ENCODE results near the gene NIPA2.

The NIPA2 gene

DNA sequence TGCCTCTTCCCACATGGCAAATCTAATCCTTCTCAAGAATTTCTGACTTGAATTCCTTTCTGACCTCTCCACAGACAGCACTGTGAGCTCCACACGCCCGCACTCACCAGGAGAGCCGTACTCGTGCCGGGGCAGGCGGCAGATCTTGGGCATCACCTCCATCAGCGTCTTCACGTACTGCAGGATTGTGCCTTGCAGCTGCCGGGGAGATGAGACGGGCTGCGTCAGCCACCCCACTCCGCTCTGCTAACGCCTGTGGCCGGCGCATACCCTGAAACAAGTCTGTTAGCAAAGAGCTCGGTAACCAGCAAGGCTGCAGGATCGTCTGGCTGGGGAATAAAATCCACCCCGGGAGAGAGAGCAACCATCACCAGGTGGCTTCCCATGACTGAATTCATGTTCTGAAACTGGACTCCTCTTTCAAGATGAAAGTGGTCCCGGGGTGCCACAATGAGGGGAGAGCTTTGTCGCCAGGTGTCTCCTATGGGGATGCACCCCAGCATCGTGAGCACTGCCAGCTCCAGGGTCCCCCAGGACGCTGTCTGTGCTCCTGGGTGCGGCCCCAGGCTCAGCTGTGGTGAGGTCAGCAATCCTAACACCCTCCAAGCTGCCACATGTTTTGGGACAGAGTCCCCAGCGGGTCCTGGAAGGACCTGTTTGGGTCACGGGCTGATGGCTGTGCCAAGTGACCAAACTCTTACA is 43.4 kb downstream of the NIPA2 start:
- H3K9ac ChIP-seq (ENCODE audit: low read length): no peak overlapping the region
- H3K4me1 ChIP-seq (ENCODE audit: control insufficient read depth, insufficient read depth, low read length): peaks cover 12% of the 10 kb centered on the region
- no peak overlapping the region for H3K4me3 ChIP-seq (ENCODE audit: low read length)
- no peaks in the 10 kb centered on the region for H3K27me3 ChIP-seq (ENCODE audit: control insufficient read depth, insufficient read depth, low read length)
- H3K9me3 ChIP-seq (ENCODE audit: control insufficient read depth, low read length): no peaks in the 10 kb centered on the region
- peaks cover 11% of the 10 kb centered on the region for H3K36me3 ChIP-seq (ENCODE audit: control insufficient read depth, insufficient read depth, low read length)

GRCh38 chr15:22883196-22883595 is 44.7 kb downstream of the NIPA2 start:
- no peak overlapping the region for H3K9ac ChIP-seq (ENCODE audit: low read length)
- peaks cover 11% of the 10 kb centered on the region for H3K36me3 ChIP-seq (ENCODE audit: control insufficient read depth, insufficient read depth, low read length)
- no peaks in the 10 kb centered on the region for H3K9me3 ChIP-seq (ENCODE audit: control insufficient read depth, low read length)
- no peaks in the 10 kb centered on the region for H3K27me3 ChIP-seq (ENCODE audit: control insufficient read depth, insufficient read depth, low read length)
- no peak overlapping the region for H3K4me3 ChIP-seq (ENCODE audit: low read length)
- H3K4me1 ChIP-seq (ENCODE audit: control insufficient read depth, insufficient read depth, low read length): peaks cover 12% of the 10 kb centered on the region

DNA sequence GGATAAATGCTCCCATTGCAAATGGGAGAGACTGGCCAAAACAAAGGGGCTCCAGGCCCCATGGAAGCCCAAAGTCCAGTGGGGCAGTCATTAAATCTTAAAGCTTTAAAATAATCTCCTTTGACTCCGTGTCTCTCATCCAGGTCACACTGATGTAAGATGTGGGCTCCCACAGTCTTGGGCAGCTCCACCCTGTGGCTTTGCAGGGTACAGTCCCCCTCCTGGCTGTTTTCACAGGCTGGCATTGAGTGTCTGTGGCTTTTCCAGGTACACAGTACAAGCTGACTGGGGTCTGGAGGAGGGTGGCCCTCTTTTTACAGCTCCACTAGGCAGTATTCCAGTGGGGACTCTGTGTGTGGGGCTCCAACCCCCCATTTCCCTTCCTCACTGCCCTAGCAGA is 45.9 kb downstream of the NIPA2 start:
- peaks cover 12% of the 10 kb centered on the region for H3K4me1 ChIP-seq (ENCODE audit: control insufficient read depth, insufficient read depth, low read length)
- no peaks in the 10 kb centered on the region for H3K9me3 ChIP-seq (ENCODE audit: control insufficient read depth, low read length)
- H3K9ac ChIP-seq (ENCODE audit: low read length): no peak overlapping the region
- peaks cover 11% of the 10 kb centered on the region for H3K36me3 ChIP-seq (ENCODE audit: control insufficient read depth, insufficient read depth, low read length)
- no peaks in the 10 kb centered on the region for H3K27me3 ChIP-seq (ENCODE audit: control insufficient read depth, insufficient read depth, low read length)
- H3K4me3 ChIP-seq (ENCODE audit: low read length): no peak overlapping the region

DNA sequence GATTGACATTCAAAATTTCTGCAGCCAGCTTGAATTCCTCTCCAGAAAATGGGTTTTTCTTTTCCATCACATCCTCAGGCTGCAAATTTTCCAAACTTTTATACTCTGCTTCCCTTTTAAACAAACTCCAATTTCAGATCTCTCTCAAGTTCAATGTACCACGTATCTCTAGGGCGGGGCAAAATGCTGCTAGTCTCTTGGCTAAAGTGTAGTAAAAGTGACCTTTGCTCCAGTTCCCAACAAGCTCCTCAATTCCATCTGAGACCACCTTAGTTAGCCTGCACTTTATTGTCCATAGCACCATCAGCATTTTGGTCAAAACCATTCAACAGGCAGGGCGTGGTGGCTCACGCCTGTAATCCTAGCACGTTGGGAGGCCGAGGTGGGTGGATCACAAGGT is 46.7 kb downstream of the NIPA2 start:
- Histone ChIP-seq H3K36me3 (ENCODE audit: control insufficient read depth, insufficient read depth, low read length) (peaks cover 11% of the 10 kb centered on the region), H3K9ac (ENCODE audit: low read length) (no peak overlapping the region), H3K4me1 (ENCODE audit: control insufficient read depth, insufficient read depth, low read length) (peaks cover 12% of the 10 kb centered on the region), H3K4me3 (ENCODE audit: low read length) (no peak overlapping the region), H3K27me3 (ENCODE audit: control insufficient read depth, insufficient read depth, low read length) (no peaks in the 10 kb centered on the region), H3K9me3 (ENCODE audit: control insufficient read depth, low read length) (no peaks in the 10 kb centered on the region)

- no peak overlapping the region for H3K9ac ChIP-seq (ENCODE audit: low read length)
- H3K27me3 ChIP-seq (ENCODE audit: control insufficient read depth, insufficient read depth, low read length): no peaks in the 10 kb centered on the region
- H3K9me3 ChIP-seq (ENCODE audit: control insufficient read depth, low read length): no peaks in the 10 kb centered on the region
- peaks cover 6% of the 10 kb centered on the region for H3K36me3 ChIP-seq (ENCODE audit: control insufficient read depth, insufficient read depth, low read length)
- H3K4me3 ChIP-seq (ENCODE audit: low read length): no peak overlapping the region
- H3K4me1 ChIP-seq (ENCODE audit: control insufficient read depth, insufficient read depth, low read length): peaks cover 12% of the 10 kb centered on the region
Measured at GRCh38 chr15:22887157-22887951, 48.9 kb downstream of the NIPA2 start.

DNA sequence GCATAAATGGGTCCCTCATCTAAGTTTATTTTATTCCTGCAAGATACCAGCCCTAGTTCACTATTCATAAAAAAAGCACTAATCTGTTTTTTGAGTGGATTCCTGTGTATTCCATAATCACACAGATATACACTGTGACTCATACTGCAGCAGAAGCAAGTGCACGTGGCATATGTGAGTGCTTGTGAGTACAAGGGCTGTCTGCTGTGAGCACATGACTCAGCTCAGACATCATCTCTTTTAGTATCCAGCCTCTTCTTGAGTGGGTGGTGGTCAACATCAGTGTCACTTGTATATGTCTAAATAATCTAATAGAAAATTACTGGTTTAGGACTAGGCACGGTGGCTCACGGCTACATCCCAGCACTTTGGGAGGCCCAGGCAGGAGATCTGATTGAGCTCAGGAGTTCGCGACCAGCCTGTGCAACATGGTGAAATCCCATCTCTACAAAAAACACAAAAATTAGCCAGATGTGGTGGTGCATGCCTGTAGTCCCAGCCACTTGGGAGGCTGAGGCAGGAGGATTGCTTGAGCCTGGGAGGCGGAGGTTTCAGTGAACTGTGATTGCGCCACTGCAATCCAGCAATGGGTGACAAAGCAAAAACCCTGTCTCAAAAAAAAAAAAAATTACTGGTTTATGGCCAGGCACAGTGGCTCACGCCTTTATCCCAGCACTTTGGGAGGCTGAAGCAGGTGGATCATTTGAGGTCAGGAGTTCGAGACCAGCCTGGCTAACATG is 49.8 kb downstream of the NIPA2 start:
- H3K9ac ChIP-seq (ENCODE audit: low read length): no peak overlapping the region
- no peaks in the 10 kb centered on the region for H3K9me3 ChIP-seq (ENCODE audit: control insufficient read depth, low read length)
- no peaks in the 10 kb centered on the region for H3K27me3 ChIP-seq (ENCODE audit: control insufficient read depth, insufficient read depth, low read length)
- no peak overlapping the region for H3K4me3 ChIP-seq (ENCODE audit: low read length)
- H3K36me3 ChIP-seq (ENCODE audit: control insufficient read depth, insufficient read depth, low read length): no peaks in the 10 kb centered on the region
- peaks cover 12% of the 10 kb centered on the region for H3K4me1 ChIP-seq (ENCODE audit: control insufficient read depth, insufficient read depth, low read length)

- H3K36me3 ChIP-seq (ENCODE audit: control insufficient read depth, insufficient read depth, low read length): no peaks in the 10 kb centered on the region
- no peak overlapping the region for H3K9ac ChIP-seq (ENCODE audit: low read length)
- H3K9me3 ChIP-seq (ENCODE audit: control insufficient read depth, low read length): no peaks in the 10 kb centered on the region
- no peaks in the 10 kb centered on the region for H3K27me3 ChIP-seq (ENCODE audit: control insufficient read depth, insufficient read depth, low read length)
- H3K4me3 ChIP-seq (ENCODE audit: low read length): no peak overlapping the region
- peaks cover 9% of the 10 kb centered on the region for H3K4me1 ChIP-seq (ENCODE audit: control insufficient read depth, insufficient read depth, low read length)
Measured at GRCh38 chr15:22889146-22889818, 50.8 kb downstream of the NIPA2 start.

GRCh38 chr15:22890296-22890695 is 51.8 kb downstream of the NIPA2 start:
- Histone ChIP-seq H3K9ac (ENCODE audit: low read length) (no peak overlapping the region), H3K9me3 (ENCODE audit: control insufficient read depth, low read length) (no peaks in the 10 kb centered on the region), H3K4me1 (ENCODE audit: control insufficient read depth, insufficient read depth, low read length) (peaks cover 2% of the 10 kb centered on the region), H3K4me3 (ENCODE audit: low read length) (no peak overlapping the region), H3K27me3 (ENCODE audit: control insufficient read depth, insufficient read depth, low read length) (no peaks in the 10 kb centered on the region), H3K36me3 (ENCODE audit: control insufficient read depth, insufficient read depth, low read length) (no peaks in the 10 kb centered on the region)

DNA sequence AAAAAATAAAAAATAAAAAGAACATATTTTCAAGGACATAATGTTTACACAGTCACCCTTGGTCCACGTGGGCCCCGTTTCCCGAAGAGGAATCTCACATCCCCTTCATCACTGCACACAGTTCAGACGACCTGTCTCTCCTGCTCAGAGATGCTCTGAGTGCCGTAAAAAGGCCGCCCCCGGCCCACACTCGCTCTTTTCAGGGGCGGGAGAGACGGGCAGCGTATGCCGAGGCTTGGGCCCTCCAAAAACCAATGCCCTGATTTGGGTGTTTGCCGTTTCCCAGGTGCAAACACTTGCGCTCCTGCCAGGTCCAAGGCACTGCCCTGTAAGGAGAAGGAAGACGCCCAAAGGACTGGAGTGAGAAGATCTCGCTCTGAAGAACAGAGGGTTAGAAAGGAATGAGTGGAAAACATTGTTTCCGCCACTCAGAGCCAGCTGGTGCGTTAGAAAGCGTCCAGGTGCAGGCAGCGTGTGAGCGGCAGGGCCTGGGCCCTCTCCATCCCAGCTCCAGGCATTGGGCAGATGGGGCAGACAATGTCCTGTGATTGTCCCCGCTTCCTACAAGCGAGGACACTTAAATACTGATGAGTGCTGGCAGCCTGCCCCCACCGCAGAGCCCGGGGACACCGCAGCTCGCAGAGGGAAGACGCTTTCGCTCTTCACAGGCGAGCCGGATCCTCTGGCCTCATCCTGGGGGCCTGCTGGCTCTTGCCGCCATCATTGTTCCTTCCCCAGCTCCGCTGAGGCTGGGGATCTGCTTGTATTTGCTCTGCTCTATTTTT is 53.2 kb downstream of the NIPA2 start:
- H3K9ac ChIP-seq (ENCODE audit: low read length): no peak overlapping the region
- no peaks in the 10 kb centered on the region for H3K9me3 ChIP-seq (ENCODE audit: control insufficient read depth, low read length)
- H3K36me3 ChIP-seq (ENCODE audit: control insufficient read depth, insufficient read depth, low read length): no peaks in the 10 kb centered on the region
- H3K4me1 ChIP-seq (ENCODE audit: control insufficient read depth, insufficient read depth, low read length): peaks cover 10% of the 10 kb centered on the region
- no peaks in the 10 kb centered on the region for H3K27me3 ChIP-seq (ENCODE audit: control insufficient read depth, insufficient read depth, low read length)
- no peak overlapping the region for H3K4me3 ChIP-seq (ENCODE audit: low read length)

- no peaks in the 10 kb centered on the region for H3K36me3 ChIP-seq (ENCODE audit: control insufficient read depth, insufficient read depth, low read length)
- H3K9ac ChIP-seq (ENCODE audit: low read length): no peak overlapping the region
- no peaks in the 10 kb centered on the region for H3K9me3 ChIP-seq (ENCODE audit: control insufficient read depth, low read length)
- H3K4me1 ChIP-seq (ENCODE audit: control insufficient read depth, insufficient read depth, low read length): peaks cover 10% of the 10 kb centered on the region
- H3K4me3 ChIP-seq (ENCODE audit: low read length): no peak overlapping the region
- no peaks in the 10 kb centered on the region for H3K27me3 ChIP-seq (ENCODE audit: control insufficient read depth, insufficient read depth, low read length)
Measured at GRCh38 chr15:22892333-22892732, 53.9 kb downstream of the NIPA2 start.

- no peak overlapping the region for H3K4me3 ChIP-seq (ENCODE audit: low read length)
- no peaks in the 10 kb centered on the region for H3K9me3 ChIP-seq (ENCODE audit: control insufficient read depth, low read length)
- peaks cover 10% of the 10 kb centered on the region for H3K4me1 ChIP-seq (ENCODE audit: control insufficient read depth, insufficient read depth, low read length)
- no peaks in the 10 kb centered on the region for H3K27me3 ChIP-seq (ENCODE audit: control insufficient read depth, insufficient read depth, low read length)
- H3K36me3 ChIP-seq (ENCODE audit: control insufficient read depth, insufficient read depth, low read length): no peaks in the 10 kb centered on the region
- no peak overlapping the region for H3K9ac ChIP-seq (ENCODE audit: low read length)
Measured at GRCh38 chr15:22893081-22893480, 54.6 kb downstream of the NIPA2 start.
